PC-3 (cell line): ENCODE measurements around the gene FAT2. TPM values are rescaled to one million over a fixed set of nuclear protein-coding genes. Genes with fewer than 3 reads are reported as not detected.

Experiments used
- ATAC-seq: fragments of 200-7000 bp; cut with Tn5 transposase; 2 replicates; pipeline ENCODE4 v1.9.1; 2020; ENCODE audit warnings: mild to moderate bottlenecking, moderate library complexity
- BruUV-seq: library from RNA; stranded (reverse); fragments of 400-500 nt; replicated peaks from 2 replicates; lab custom pipeline; 2021; lab: Mats Ljungman, UMichigan
- CTCF ChIA-PET: fragments of 300-600 bp; sonication (Branson Sonifier 250); formaldehyde crosslinking; loops from one replicate; lab custom pipeline; 2022; ENCODE audit warnings: antibody characterized with exemption; lab: Charles Lee
- POLR2A ChIA-PET: fragments of 300-600 bp; sonication (Branson Sonifier 250); formaldehyde crosslinking; loops from one replicate; lab custom pipeline; 2022; ENCODE audit warnings: antibody characterized with exemption; ENCODE audit not compliant: unreplicated experiment; lab: Charles Lee
- DNase-seq: peaks from one replicate; pipeline ENCODE4 v3.0.0-alpha.2; 2015
- H2AFZ ChIP-seq: fragments of 300-600 bp; sonication (generic); 2 replicates; pipeline ENCODE4 v1.6.0; 2016; ENCODE audit warnings: antibody characterized with exemption, low read length
- H3F3A ChIP-seq: fragments of 300-600 bp; sonication (generic); one replicate; pipeline ENCODE4 v1.6.0; 2017; ENCODE audit warnings: antibody characterized with exemption, low read length, control low read depth, mild to moderate bottlenecking; ENCODE audit not compliant: unreplicated experiment
- H3K27ac ChIP-seq: fragments of 300-600 bp; sonication (generic); 2 replicates; pipeline ENCODE4 v1.5.1; 2016; ENCODE audit warnings: mild to moderate bottlenecking, low read length
- H3K27me3 ChIP-seq: fragments of 300-600 bp; sonication (generic); 2 replicates; pipeline ENCODE4 v1.6.1; 2016; ENCODE audit warnings: low read length, mixed read lengths
- H3K36me3 ChIP-seq: fragments of 300-600 bp; sonication (generic); 2 replicates; pipeline ENCODE4 v1.6.1; 2016; ENCODE audit warnings: low read depth, mixed run types, low read length, mixed read lengths
- H3K4me1 ChIP-seq: fragments of 300-600 bp; sonication (generic); 2 replicates; pipeline ENCODE4 v1.5.1; 2016; ENCODE audit warnings: low read length; ENCODE audit not compliant: insufficient read depth
- H3K4me2 ChIP-seq: fragments of 300-600 bp; sonication (generic); 2 replicates; pipeline ENCODE4 v1.6.0; 2016; ENCODE audit warnings: low read length
- H3K4me3 ChIP-seq: fragments of 300-600 bp; sonication (generic); 2 replicates; pipeline ENCODE4 v1.5.1; 2016; ENCODE audit warnings: mild to moderate bottlenecking, low read length, mixed read lengths
- H3K79me2 ChIP-seq: fragments of 300-600 bp; sonication (generic); 2 replicates; pipeline ENCODE4 v1.6.1; 2017; ENCODE audit warnings: low read length, mixed read lengths
- H3K9ac ChIP-seq: fragments of 300-600 bp; sonication (generic); 2 replicates; pipeline ENCODE4 v1.6.0; 2016; ENCODE audit warnings: mild to moderate bottlenecking, low read length
- H3K9me2 ChIP-seq: fragments of 300-600 bp; sonication (generic); replicated peaks from 2 replicates; pipeline ENCODE4 v1.6.1; 2016; ENCODE audit warnings: mixed run types, low read length, mixed read lengths
- H3K9me3 ChIP-seq: fragments of 300-600 bp; sonication (generic); 2 replicates; pipeline ENCODE4 v1.6.1; 2016; ENCODE audit warnings: low read length, mixed read lengths
- H4K20me1 ChIP-seq: fragments of 300-600 bp; sonication (generic); 2 replicates; pipeline ENCODE4 v1.6.1; 2016; ENCODE audit warnings: low read length, mixed read lengths
- EZH2 ChIP-seq: fragments of 300-600 bp; sonication (generic); IDR thresholded peaks from one replicate; pipeline ENCODE4 v1.6.1; 2017; ENCODE audit warnings: antibody characterized with exemption, mild to moderate bottlenecking, low read length; ENCODE audit not compliant: unreplicated experiment
- EZH2phosphoT487 ChIP-seq: fragments of 300-600 bp; sonication (generic); IDR thresholded peaks from 2 replicates; pipeline ENCODE4 v1.6.1; 2018; ENCODE audit warnings: mild to moderate bottlenecking, antibody characterized with exemption, low read length, borderline replicate concordance
- intact Hi-C: fragments of 100-400 bp; cut with micrococcal nuclease; formaldehyde crosslinking; loops from 2 replicates; pipeline ENCODE4 v1.9.0; 2023
- total RNA-seq: library from RNA; depleted of rRNA; stranded (reverse); fragments of >200 nt; gene quantifications from 2 replicates; pipeline ENCODE4 v1.2.3, GENCODE V29; 2014
- TF ChIP-seq, protein P1 (sequence below): fragments of 300-600 bp; sonication (generic); conservative IDR thresholded peaks from 2 replicates; pipeline ENCODE4 v1.5.1; 2017; ENCODE audit warnings: antibody characterized with exemption, low read depth, mild to moderate bottlenecking, low read length

FAT2 gene
- total RNA-seq, 1 experiment from 2014 or later = not detected

DNA sequence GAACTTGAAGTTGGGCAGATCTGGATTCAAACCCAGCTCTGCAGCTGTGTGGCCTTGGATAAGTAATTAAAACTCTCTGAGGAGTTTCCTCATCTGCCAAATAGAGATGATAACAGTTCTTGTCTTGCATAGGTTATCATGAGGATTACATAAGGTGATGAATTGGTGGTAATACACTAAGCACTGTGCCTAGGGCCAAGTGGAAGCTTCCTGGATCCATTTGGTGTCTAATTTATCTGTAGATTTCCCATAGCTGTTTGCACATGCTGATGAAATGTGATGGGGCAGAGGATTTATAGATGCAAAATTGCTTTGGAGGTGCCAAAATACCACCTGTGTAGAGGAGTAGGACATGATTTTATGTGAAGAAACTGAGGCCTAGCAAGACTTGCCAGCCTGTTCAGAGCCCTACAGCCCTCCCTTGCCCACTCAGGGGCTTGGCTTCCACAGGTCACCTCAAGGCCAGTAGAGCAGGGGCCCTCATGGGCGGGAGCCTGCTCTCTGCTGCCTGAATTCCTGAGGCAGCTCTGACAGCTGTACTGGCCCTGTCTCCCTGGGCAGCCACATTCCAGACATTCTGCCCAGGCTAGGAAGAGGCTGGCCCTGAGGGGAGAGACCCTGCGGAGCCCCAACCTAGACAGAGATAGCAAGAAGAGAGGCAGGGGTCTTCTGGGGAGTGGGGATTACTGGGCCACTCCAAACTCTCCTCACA lies 5.9 kb upstream of the FAT2 start:
- H3K79me2 ChIP-seq = no peaks in the 10 kb centered on the region
- DNase-seq = no peak
- no peaks in the 10 kb centered on the region for H3K9me3 ChIP-seq
- peaks cover 12% of the 10 kb centered on the region; the same call in 1 of the 2 replicates for H3K4me1 ChIP-seq
- H4K20me1 ChIP-seq = no peaks in the 10 kb centered on the region
- H3K4me2 ChIP-seq = no peak overlapping the region
- CTCF ChIA-PET = no interaction called here
- no peak overlapping the region for H3K9ac ChIP-seq
- H3K4me3 ChIP-seq = no peak overlapping the region
- TF ChIP-seq EZH2phosphoT487 = no peak
- TF ChIP-seq, protein P1, sequence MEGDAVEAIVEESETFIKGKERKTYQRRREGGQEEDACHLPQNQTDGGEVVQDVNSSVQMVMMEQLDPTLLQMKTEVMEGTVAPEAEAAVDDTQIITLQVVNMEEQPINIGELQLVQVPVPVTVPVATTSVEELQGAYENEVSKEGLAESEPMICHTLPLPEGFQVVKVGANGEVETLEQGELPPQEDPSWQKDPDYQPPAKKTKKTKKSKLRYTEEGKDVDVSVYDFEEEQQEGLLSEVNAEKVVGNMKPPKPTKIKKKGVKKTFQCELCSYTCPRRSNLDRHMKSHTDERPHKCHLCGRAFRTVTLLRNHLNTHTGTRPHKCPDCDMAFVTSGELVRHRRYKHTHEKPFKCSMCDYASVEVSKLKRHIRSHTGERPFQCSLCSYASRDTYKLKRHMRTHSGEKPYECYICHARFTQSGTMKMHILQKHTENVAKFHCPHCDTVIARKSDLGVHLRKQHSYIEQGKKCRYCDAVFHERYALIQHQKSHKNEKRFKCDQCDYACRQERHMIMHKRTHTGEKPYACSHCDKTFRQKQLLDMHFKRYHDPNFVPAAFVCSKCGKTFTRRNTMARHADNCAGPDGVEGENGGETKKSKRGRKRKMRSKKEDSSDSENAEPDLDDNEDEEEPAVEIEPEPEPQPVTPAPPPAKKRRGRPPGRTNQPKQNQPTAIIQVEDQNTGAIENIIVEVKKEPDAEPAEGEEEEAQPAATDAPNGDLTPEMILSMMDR = no peak
- no peak for TF ChIP-seq EZH2
- no peak for ATAC-seq
- intact Hi-C loops = no loop called here
- POLR2A ChIA-PET = no interaction called here
- H3K27ac ChIP-seq = no peak overlapping the region
- no peaks in the 10 kb centered on the region for H3K36me3 ChIP-seq
- no peak overlapping the region for H2AFZ ChIP-seq
- H3F3A ChIP-seq = no peaks in the 10 kb centered on the region
- no peaks in the 10 kb centered on the region for H3K27me3 ChIP-seq
- no TSS peak for BruUV-seq
- H3K9me2 ChIP-seq = no peaks in the 10 kb centered on the region

DNA sequence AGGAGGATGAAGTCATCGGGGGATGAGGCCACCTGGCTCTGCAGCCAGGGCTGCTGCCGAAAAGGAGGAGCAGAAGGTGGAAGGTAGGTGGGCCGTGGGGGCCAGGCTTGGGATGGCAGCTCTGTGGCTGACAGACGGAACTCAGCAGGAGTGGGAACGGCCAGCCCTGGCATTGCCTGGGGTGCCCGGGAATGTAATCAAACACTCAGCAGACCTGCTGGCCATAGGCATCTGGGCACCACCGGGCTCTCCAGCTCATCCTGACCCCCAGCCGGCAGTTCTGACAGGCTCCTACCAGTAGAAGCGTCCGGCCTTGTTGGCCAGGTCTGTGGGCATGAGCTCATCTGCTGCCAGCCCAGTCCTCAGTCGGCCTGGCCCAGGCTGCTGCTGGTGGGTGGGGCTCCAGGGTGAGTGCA lies 4.3 kb upstream of the FAT2 start:
- ATAC-seq (no peak), DNase-seq (no peak)
- Histone ChIP-seq H3K36me3 (no peaks in the 10 kb centered on the region), H3K4me2 (no peak overlapping the region), H3K9me2 (no peaks in the 10 kb centered on the region), H3K9me3 (no peaks in the 10 kb centered on the region), H3K27ac (no peak overlapping the region), H4K20me1 (no peaks in the 10 kb centered on the region), H2AFZ (no peak overlapping the region), H3K9ac (no peak overlapping the region), H3K79me2 (no peaks in the 10 kb centered on the region), H3K4me1 (peaks cover 12% of the 10 kb centered on the region; the same call in 1 of the 2 replicates), H3K27me3 (no peaks in the 10 kb centered on the region), H3K4me3 (no peak overlapping the region), H3F3A (no peaks in the 10 kb centered on the region)
- POLR2A ChIA-PET = no interaction called here
- no TSS peak for BruUV-seq
- TF ChIP-seq, protein P1 = no peak
- TF ChIP-seq EZH2 (no peak), EZH2phosphoT487 (no peak)
- intact Hi-C loops = no loop called here
- CTCF ChIA-PET = no interaction called here

DNA sequence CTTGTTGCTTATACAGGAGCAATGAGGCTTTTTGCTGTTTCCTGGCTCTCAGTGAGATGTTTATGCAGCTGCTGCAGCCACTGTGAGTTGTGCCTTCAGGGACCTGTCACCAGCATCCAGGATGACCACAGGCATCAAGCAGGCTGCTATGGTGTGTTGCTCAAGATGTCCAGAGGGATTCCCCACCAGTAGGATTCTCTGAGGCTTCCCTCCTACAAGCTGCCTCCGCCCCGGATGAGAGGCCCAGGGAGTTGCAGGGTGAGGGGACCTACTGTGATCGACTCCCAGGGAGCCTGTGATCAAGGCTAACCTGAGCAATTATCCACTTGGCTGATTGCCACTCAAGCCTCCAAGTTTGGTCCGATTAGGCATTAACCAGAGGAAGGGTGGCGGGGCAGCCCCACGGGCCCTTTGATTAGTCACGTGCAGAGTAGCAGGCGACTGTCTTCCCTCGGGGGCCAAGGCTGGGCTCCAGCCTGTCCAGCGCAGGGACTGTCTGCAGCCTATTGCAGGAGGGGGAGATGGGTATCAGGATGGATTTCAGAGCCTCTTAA lies 1.8 kb upstream of the FAT2 start:
- no peaks in the 10 kb centered on the region for H4K20me1 ChIP-seq
- CTCF ChIA-PET = no interaction called here
- intact Hi-C loops = no loop called here
- DNase-seq (no peak), ATAC-seq (no peak)
- no peaks in the 10 kb centered on the region for H3K27me3 ChIP-seq
- H3K9me2 ChIP-seq = no peaks in the 10 kb centered on the region
- no peaks in the 10 kb centered on the region for H3F3A ChIP-seq
- no peak overlapping the region for H2AFZ ChIP-seq
- H3K27ac ChIP-seq = no peak overlapping the region
- POLR2A ChIA-PET = no interaction called here
- H3K36me3 ChIP-seq = no peaks in the 10 kb centered on the region
- no peaks in the 10 kb centered on the region for H3K79me2 ChIP-seq
- no peaks in the 10 kb centered on the region for H3K9me3 ChIP-seq
- no peak overlapping the region for H3K4me3 ChIP-seq
- TF ChIP-seq EZH2phosphoT487 = no peak
- TF ChIP-seq, protein P1 = no peak
- H3K4me2 ChIP-seq = no peak overlapping the region
- H3K4me1 ChIP-seq = no peaks in the 10 kb centered on the region
- BruUV-seq = no TSS peak
- no peak overlapping the region for H3K9ac ChIP-seq
